Measurements from ENCODE around the gene HAO2.
A peak's percentile ranks its signal among the peaks of the same experiment; 100 is the strongest.
"Not testable (repeated sequence)": the region's sequence is repeated elsewhere in the genome, so short reads cannot be mapped to it uniquely, and the experiment has no call there.

HAO2 gene

GRCh38 chr1:119347858-119348257 lies 20.7 kb upstream of the HAO2 start:
- peak; percentile 44 for DNase-seq

- DNase-seq, result no peak
Observed at GRCh38 chr1:119348941-119349340, 19.6 kb upstream of the HAO2 start.

- not testable (repeated sequence) for DNase-seq
Observed at GRCh38 chr1:119350866-119351265, 17.7 kb upstream of the HAO2 start.

GRCh38 chr1:119351997-119352396 lies 16.6 kb upstream of the HAO2 start:
- DNase-seq, result no peak

- DNase-seq, result no peak
Observed at GRCh38 chr1:119353836-119354235, 14.7 kb upstream of the HAO2 start.

GRCh38 chr1:119358636-119359035 lies 9.9 kb upstream of the HAO2 start:
- DNase-seq, result no peak

- no peak for DNase-seq
Observed at GRCh38 chr1:119359730-119360129, 8.9 kb upstream of the HAO2 start.

GRCh38 chr1:119361205-119361604 lies 7.4 kb upstream of the HAO2 start:
- DNase-seq, result no peak

GRCh38 chr1:119361620-119362344 lies 6.8 kb upstream of the HAO2 start:
- no peak for DNase-seq

- no peak for DNase-seq
Observed at GRCh38 chr1:119363162-119363561, 5.4 kb upstream of the HAO2 start.

GRCh38 chr1:119364640-119365039 lies 3.9 kb upstream of the HAO2 start:
- no peak for DNase-seq

- no peak for DNase-seq
Observed at GRCh38 chr1:119366424-119366823, 2.2 kb upstream of the HAO2 start.

- peak; percentile 7 for DNase-seq
Observed at GRCh38 chr1:119367432-119368124, 1.0 kb upstream of the HAO2 start.

GRCh38 chr1:119370748-119371147 lies 2.2 kb downstream of the HAO2 start:
- DNase-seq, result no peak

- no peak for DNase-seq
Observed at GRCh38 chr1:119371815-119372214, 3.2 kb downstream of the HAO2 start.

GRCh38 chr1:119372503-119373086 lies 4.0 kb downstream of the HAO2 start:
- DNase-seq, result no peak

GRCh38 chr1:119373465-119373864 lies 4.9 kb downstream of the HAO2 start:
- no peak for DNase-seq

GRCh38 chr1:119374208-119374874 lies 5.8 kb downstream of the HAO2 start:
- DNase-seq, result no peak

GRCh38 chr1:119375366-119375765 lies 6.8 kb downstream of the HAO2 start:
- no peak for DNase-seq

GRCh38 chr1:119376594-119376993 lies 8.0 kb downstream of the HAO2 start:
- no peak for DNase-seq

- not testable (repeated sequence) for DNase-seq
Observed at GRCh38 chr1:119377594-119377993, 9.0 kb downstream of the HAO2 start.

GRCh38 chr1:119379117-119379516 lies 10.5 kb downstream of the HAO2 start:
- DNase-seq, result no peak

- no peak for DNase-seq
Observed at GRCh38 chr1:119380304-119380703, 11.7 kb downstream of the HAO2 start.

All from inflammatory macrophage treated with lipopolysaccharide for 4 hours (primary cell).